ENCODE results near the gene L3MBTL3.

- no peak for TF ChIP-seq CTCF (IDR thresholded peaks at IDR 0.05)
- no peak for TF ChIP-seq POLR2A (IDR thresholded peaks at IDR 0.05)
Measured at GRCh38 chr6:130065609-130066156, 47.3 kb downstream of the L3MBTL3 start.

All from thyroid gland (tissue), 4 donors.